Measurements from ENCODE around the gene GSTM4. TPM values are rescaled to one million over a fixed set of nuclear protein-coding genes. Genes with fewer than 3 reads are reported as not detected.

Gene GSTM4
- total and polyA plus RNA-seq, 2 experiments from 2014 or later, result 64.5 to 116 TPM

GRCh38 chr1:109611308-109611990, 44.5 kb upstream of the GSTM4 start:
- no peaks in the 10 kb centered on the region for H3K4me1 ChIP-seq (ENCODE audit: insufficient read depth)
- H3K36me3 ChIP-seq (replicated peaks; ENCODE audit: insufficient read depth, low read depth), result no peaks in the 10 kb centered on the region
- no peak for DNase-seq (ENCODE audit: low spot score)
- no peaks in the 10 kb centered on the region for H3K9me3 ChIP-seq (ENCODE audit: low read depth)
- no peak overlapping the region for H3K4me2 ChIP-seq
- no peak overlapping the region for H3K4me3 ChIP-seq
- TF ChIP-seq EZH2 (IDR thresholded peaks at IDR 0.05; ENCODE audit: borderline replicate concordance), result no peak
- TF ChIP-seq CTCF (IDR thresholded peaks at IDR 0.05; ENCODE audit: poor library complexity), result no peak
- TF ChIP-seq EZH2phosphoT487 (IDR thresholded peaks at IDR 0.05; ENCODE audit: low read depth, severe bottlenecking, unreplicated experiment), result no peak
- no peaks in the 10 kb centered on the region for H3K27me3 ChIP-seq
- no peak overlapping the region for H3K27ac ChIP-seq
- no peaks in the 10 kb centered on the region for H4K20me1 ChIP-seq (ENCODE audit: insufficient read depth, poor library complexity, severe bottlenecking)
- H3K9me2 ChIP-seq (replicated peaks; ENCODE audit: insufficient read depth), result no peaks in the 10 kb centered on the region
- WGBS (ENCODE audit: low lambda C conversion rate, missing lambda C conversion rate), result 94% methylated on average over 13 of the region's 13 CpGs
- no peak overlapping the region for H2AFZ ChIP-seq
- no peaks in the 10 kb centered on the region for H3K79me2 ChIP-seq

GRCh38 chr1:109613361-109614147, 42.3 kb upstream of the GSTM4 start:
- Histone ChIP-seq H3K4me3 (no peak overlapping the region), H3K79me2 (no peaks in the 10 kb centered on the region), H2AFZ (no peak overlapping the region), H3K9me2 (replicated peaks; ENCODE audit: insufficient read depth) (no peaks in the 10 kb centered on the region), H3K4me1 (ENCODE audit: insufficient read depth) (peaks cover under 1% of the 10 kb centered on the region), H3K9me3 (ENCODE audit: low read depth) (no peaks in the 10 kb centered on the region), H4K20me1 (ENCODE audit: insufficient read depth, poor library complexity, severe bottlenecking) (no peaks in the 10 kb centered on the region), H3K36me3 (replicated peaks; ENCODE audit: insufficient read depth, low read depth) (no peaks in the 10 kb centered on the region), H3K27ac (no peak overlapping the region), H3K4me2 (no peak overlapping the region), H3K27me3 (no peaks in the 10 kb centered on the region)
- no peak for DNase-seq (ENCODE audit: low spot score)
- WGBS (ENCODE audit: low lambda C conversion rate, missing lambda C conversion rate), result 60% methylated on average over 7 of the region's 7 CpGs
- TF ChIP-seq EZH2 (IDR thresholded peaks at IDR 0.05; ENCODE audit: borderline replicate concordance) (no peak), EZH2phosphoT487 (IDR thresholded peaks at IDR 0.05; ENCODE audit: low read depth, severe bottlenecking, unreplicated experiment) (no peak), CTCF (IDR thresholded peaks at IDR 0.05; ENCODE audit: poor library complexity) (no peak)

GRCh38 chr1:109615879-109616278, 40.0 kb upstream of the GSTM4 start:
- WGBS (ENCODE audit: low lambda C conversion rate, missing lambda C conversion rate), result 73% methylated on average over 3 of the region's 3 CpGs
- DNase-seq (ENCODE audit: low spot score), result no peak
- Histone ChIP-seq H3K4me1 (ENCODE audit: insufficient read depth) (peaks cover 9% of the 10 kb centered on the region), H4K20me1 (ENCODE audit: insufficient read depth, poor library complexity, severe bottlenecking) (no peaks in the 10 kb centered on the region), H3K79me2 (peaks cover 14% of the 10 kb centered on the region), H3K9me3 (ENCODE audit: low read depth) (no peaks in the 10 kb centered on the region), H3K4me3 (no peak overlapping the region), H3K27ac (no peak overlapping the region), H3K4me2 (no peak overlapping the region), H3K9me2 (replicated peaks; ENCODE audit: insufficient read depth) (no peaks in the 10 kb centered on the region), H2AFZ (no peak overlapping the region), H3K36me3 (replicated peaks; ENCODE audit: insufficient read depth, low read depth) (no peaks in the 10 kb centered on the region), H3K27me3 (no peaks in the 10 kb centered on the region)
- TF ChIP-seq EZH2 (IDR thresholded peaks at IDR 0.05; ENCODE audit: borderline replicate concordance) (no peak), CTCF (IDR thresholded peaks at IDR 0.05; ENCODE audit: poor library complexity) (no peak), EZH2phosphoT487 (IDR thresholded peaks at IDR 0.05; ENCODE audit: low read depth, severe bottlenecking, unreplicated experiment) (no peak)

All from hepatocyte (in vitro differentiated cells).